HEK293 (cell line): ENCODE data around the gene RPL13A.

Experiments used
- CTCF ChIA-PET: fragments of 350-600 bp; formaldehyde crosslinking; extraction: SDS; loops from one replicate; lab custom pipeline; 2021; ENCODE audit warnings: antibody characterized with exemption; lab: Yijun Ruan, JAX
- POLR2A ChIA-PET: fragments of 300-600 bp; formaldehyde crosslinking; extraction: SDS; loops from one replicate; lab custom pipeline; 2020; ENCODE audit warnings: antibody characterized with exemption, inconsistent platforms; lab: Yijun Ruan, JAX
- H3K27ac ChIP-seq: fragments of 200-500 bp; sonication (Bioruptor generic); 2 replicates; pipeline ENCODE4 v1.5.1; 2014; ENCODE audit warnings: low read depth, low read length, control low read depth, inconsistent platforms; ENCODE audit errors: extremely low read depth
- H3K36me3 ChIP-seq, 2 experiments: fragments of 200-500 bp in 1 of 2; sonication (Bioruptor generic) in 1 of 2; 1 replicate in 1 of 2; 2 replicates in 1 of 2; pipeline ENCODE4 v1.5.1; 2014 to 2017; ENCODE audit warnings: inconsistent platforms in 2 of 2, low read length in 2 of 2; ENCODE audit not compliant: control insufficient read depth in 2 of 2, insufficient read depth in 1 of 2
- H3K4me1 ChIP-seq: fragments of 200-500 bp; sonication (Bioruptor generic); 2 replicates; pipeline ENCODE4 v1.5.1; 2014; ENCODE audit warnings: mild to moderate bottlenecking, low read length, inconsistent platforms; ENCODE audit not compliant: control insufficient read depth, insufficient read depth
- H3K4me3 ChIP-seq: 2 replicates; pipeline ENCODE4 v1.5.1; 2011; ENCODE audit warnings: low read depth, mild to moderate bottlenecking, control low read depth, low read length, moderate library complexity
- H3K9me3 ChIP-seq: fragments of 200-500 bp; sonication (Bioruptor generic); 2 replicates; pipeline ENCODE4 v1.5.1; 2014; ENCODE audit warnings: low read depth, low read length, inconsistent platforms; ENCODE audit not compliant: control insufficient read depth, insufficient read depth
- ATF2 ChIP-seq: fragments of 450-650 bp; formaldehyde crosslinking; IDR thresholded peaks from 2 replicates; pipeline ENCODE4 v1.5.1; 2016; ENCODE audit warnings: missing biosample characterization, missing genetic modification characterization, low read depth
- CTCF ChIP-seq: fragments of 450-650 bp; formaldehyde crosslinking; IDR thresholded peaks from 2 replicates; pipeline ENCODE4 v1.5.1; 2016; ENCODE audit warnings: missing biosample characterization, missing genetic modification characterization
- FEZF1 ChIP-seq: fragments of 450-650 bp; formaldehyde crosslinking; IDR thresholded peaks from 2 replicates; pipeline ENCODE4 v1.5.1; 2016; ENCODE audit warnings: missing biosample characterization, missing genetic modification characterization
- KLF16 ChIP-seq: fragments of 450-650 bp; formaldehyde crosslinking; IDR thresholded peaks from 2 replicates; pipeline ENCODE4 v1.5.1; 2017; ENCODE audit warnings: missing biosample characterization, missing genetic modification characterization
- MEIS1 ChIP-seq: sonication (generic); formaldehyde crosslinking; IDR thresholded peaks from 2 replicates; pipeline ENCODE4 v1.8.1; 2022; ENCODE audit warnings: missing genetic modification reagents, mild to moderate bottlenecking, borderline replicate concordance
- PRDM4 ChIP-seq: fragments of 450-650 bp; formaldehyde crosslinking; IDR thresholded peaks from 2 replicates; pipeline ENCODE4 v1.5.1; 2017; ENCODE audit warnings: missing biosample characterization, missing genetic modification characterization
- RBAK ChIP-seq: fragments of 450-650 bp; formaldehyde crosslinking; IDR thresholded peaks from 2 replicates; pipeline ENCODE4 v1.5.1; 2016; ENCODE audit warnings: missing biosample characterization, missing genetic modification characterization
- SALL2 ChIP-seq: fragments of 450-650 bp; formaldehyde crosslinking; IDR thresholded peaks from 2 replicates; pipeline ENCODE4 v1.5.0; 2017; ENCODE audit warnings: missing biosample characterization, mild to moderate bottlenecking, missing genetic modification characterization, borderline replicate concordance
- TRIM28 ChIP-seq: IDR thresholded peaks from 2 replicates; pipeline ENCODE4 v1.6.1; 2011; ENCODE audit warnings: low read length, control low read depth, borderline replicate concordance
- ZFHX2 ChIP-seq: fragments of 450-650 bp; formaldehyde crosslinking; conservative IDR thresholded peaks from 2 replicates; pipeline ENCODE4 v1.5.1; 2016; ENCODE audit warnings: missing biosample characterization, missing genetic modification characterization
- ZFP3 ChIP-seq: fragments of 450-650 bp; formaldehyde crosslinking; IDR thresholded peaks from 2 replicates; pipeline ENCODE4 v1.5.1; 2016; ENCODE audit warnings: low read depth, missing biosample characterization, missing genetic modification characterization
- ZFP69B ChIP-seq: fragments of 450-650 bp; formaldehyde crosslinking; IDR thresholded peaks from 2 replicates; pipeline ENCODE4 v1.5.1; 2016; ENCODE audit warnings: missing biosample characterization, missing genetic modification characterization
- ZNF114 ChIP-seq: fragments of 450-650 bp; formaldehyde crosslinking; IDR thresholded peaks from 2 replicates; pipeline ENCODE4 v1.5.0; 2017; ENCODE audit warnings: missing biosample characterization, missing genetic modification characterization
- ZNF132 ChIP-seq: fragments of 450-650 bp; formaldehyde crosslinking; IDR thresholded peaks from 2 replicates; pipeline ENCODE4 v1.5.1; 2017; ENCODE audit warnings: missing biosample characterization, missing genetic modification characterization, borderline replicate concordance
- ZNF155 ChIP-seq: fragments of 450-650 bp; formaldehyde crosslinking; IDR thresholded peaks from 2 replicates; pipeline ENCODE4 v1.5.1; 2016; ENCODE audit warnings: missing biosample characterization, missing genetic modification characterization
- ZNF19 ChIP-seq: fragments of 450-650 bp; formaldehyde crosslinking; IDR thresholded peaks from 2 replicates; pipeline ENCODE4; 2016; ENCODE audit warnings: missing biosample characterization, missing genetic modification characterization, low read depth
- ZNF202 ChIP-seq: fragments of 450-650 bp; formaldehyde crosslinking; IDR thresholded peaks from 2 replicates; pipeline ENCODE4 v1.5.1; 2016; ENCODE audit warnings: missing biosample characterization, missing genetic modification characterization, borderline replicate concordance
- ZNF266 ChIP-seq: fragments of 450-650 bp; formaldehyde crosslinking; IDR thresholded peaks from 2 replicates; pipeline ENCODE4 v1.5.1; 2016; ENCODE audit warnings: missing biosample characterization, missing genetic modification characterization, low read depth
- ZNF311 ChIP-seq: fragments of 450-650 bp; formaldehyde crosslinking; IDR thresholded peaks from 2 replicates; pipeline ENCODE4 v1.5.1; 2017; ENCODE audit warnings: missing biosample characterization, missing genetic modification characterization, borderline replicate concordance
- ZNF335 ChIP-seq: fragments of 450-650 bp; formaldehyde crosslinking; conservative IDR thresholded peaks from 2 replicates; pipeline ENCODE4 v1.5.1; 2016; ENCODE audit warnings: missing biosample characterization, missing genetic modification characterization
- ZNF394 ChIP-seq: fragments of 450-650 bp; formaldehyde crosslinking; IDR thresholded peaks from 2 replicates; pipeline ENCODE4 v1.5.1; 2016; ENCODE audit warnings: missing biosample characterization, missing genetic modification characterization, mild to moderate bottlenecking, moderate library complexity, borderline replicate concordance
- ZNF449 ChIP-seq: fragments of 450-650 bp; formaldehyde crosslinking; IDR thresholded peaks from 2 replicates; pipeline ENCODE4 v1.5.1; 2017; ENCODE audit warnings: missing biosample characterization, mild to moderate bottlenecking, missing genetic modification characterization, moderate library complexity
- ZNF514 ChIP-seq: fragments of 450-650 bp; formaldehyde crosslinking; IDR thresholded peaks from 2 replicates; pipeline ENCODE4 v1.5.1; 2016; ENCODE audit warnings: missing biosample characterization, missing genetic modification characterization
- ZNF521 ChIP-seq: fragments of 450-650 bp; formaldehyde crosslinking; IDR thresholded peaks from 2 replicates; pipeline ENCODE4 v1.5.1; 2017; ENCODE audit warnings: missing biosample characterization, mild to moderate bottlenecking, missing genetic modification characterization
- ZNF561 ChIP-seq: fragments of 450-650 bp; IDR thresholded peaks from 2 replicates; pipeline ENCODE4 v1.5.1; 2018; ENCODE audit warnings: missing biosample characterization, missing genetic modification characterization, borderline replicate concordance
- ZNF600 ChIP-seq: fragments of 450-650 bp; formaldehyde crosslinking; IDR thresholded peaks from 2 replicates; pipeline ENCODE4 v1.5.1; 2016; ENCODE audit warnings: missing biosample characterization, missing genetic modification characterization
- ZNF610 ChIP-seq: fragments of 450-650 bp; formaldehyde crosslinking; IDR thresholded peaks from 2 replicates; pipeline ENCODE4 v1.5.1; 2016; ENCODE audit warnings: missing biosample characterization, missing genetic modification characterization, borderline replicate concordance
- ZNF701 ChIP-seq: fragments of 450-650 bp; formaldehyde crosslinking; IDR thresholded peaks from 2 replicates; pipeline ENCODE4 v1.5.1; 2016; ENCODE audit warnings: missing biosample characterization, missing genetic modification characterization

RPL13A gene

GRCh38 chr19:49451430-49452181 is 35.8 kb upstream of the RPL13A start, which contains the start of gene PIH1D1 (continued):
- no peak for TF ChIP-seq ATF2 (tag by site-specific recombination)
- TF ChIP-seq ZNF311 (tag by site-specific recombination): no peak
- no peak for TF ChIP-seq PRDM4
- no peak for TF ChIP-seq ZNF114 (tag by site-specific recombination)
- no peak for TF ChIP-seq ZNF202 (tag by site-specific recombination)
- TF ChIP-seq CTCF (tag by site-specific recombination): peak; percentile 46
- TF ChIP-seq ZNF561 (tag by site-specific recombination): peak; percentile 42
- TF ChIP-seq SALL2 (tag by site-specific recombination): no peak
- TF ChIP-seq ZNF132: no peak
- peak; percentile 5; the same call in 1 of the 2 replicates for TF ChIP-seq ZFHX2 (tag by site-specific recombination)
- TF ChIP-seq ZNF521 (tag by site-specific recombination): no peak
- TF ChIP-seq ZNF19 (tag by site-specific recombination): no peak
- TF ChIP-seq MEIS1 (CRISPR knock-in tag): no peak
- TF ChIP-seq ZNF701 (tag by site-specific recombination): no peak
- TF ChIP-seq, all 188 proteins: peak for 39

GRCh38 chr19:49453013-49453756 is 34.2 kb upstream of the RPL13A start, which contains the start of gene ALDH16A1:
TSS of gene ALDH16A1 (plus strand) at chr19:49453225. CDS start at chr19:49453332, 107 bp downstream.
- H3K36me3 ChIP-seq: peaks cover 28% of the 10 kb centered on the region in 2 experiments
- no peaks in the 10 kb centered on the region for H3K9me3 ChIP-seq
- ChIA-PET POLR2A (interaction anchor here (0.6 to 3.0 kb wide), 40 partner anchors 11 to 834 kb away, joined by 3 to 28 read pairs (median 4); partner anchors contain the start of genes AP2A1, DKKL1, FCGRT and FLT3LG), CTCF (interaction anchor here (0.5 to 2.5 kb wide), 7 partner anchors 17 to 344 kb away, joined by 3 to 15 read pairs (median 5); partner anchors contain the start of gene FLT3LG)
- peak within 1 kb of the TSS; percentile 68 for H3K4me3 ChIP-seq
- peak within 1 kb of the TSS; percentile 90 for H3K27ac ChIP-seq
- 0 out of 2 replicates have a peak, but pooled peaks cover 6% of the 10 kb centered on the region for H3K4me1 ChIP-seq
- TF ChIP-seq ZNF449 (tag by site-specific recombination) (0 out of 2 replicates have a peak, but pooled peaks have one; percentile 15), ZNF394 (tag by site-specific recombination) (peak; percentile 28; the same call in 1 of the 2 replicates), ZNF335 (tag by site-specific recombination) (peak; percentile 90), RBAK (tag by site-specific recombination) (no peak), ZNF600 (tag by site-specific recombination) (no peak), ZFP3 (no peak), KLF16 (peak; percentile 11; the same call in 1 of the 2 replicates), ZNF132 (no peak), ZNF266 (no peak), ZNF701 (tag by site-specific recombination) (no peak), FEZF1 (tag by site-specific recombination) (peak; percentile 50), ZNF514 (no peak), ZNF610 (tag by site-specific recombination) (peak; percentile 37; the same call in 1 of the 2 replicates), ZNF561 (tag by site-specific recombination) (peak; percentile 73; the same call in 1 of the 2 replicates), ZFP69B (peak; percentile 97), TRIM28 (no peak), ZNF155 (tag by site-specific recombination) (no peak)
